ENCODE results near the gene MEX3C.

Gene MEX3C

GRCh38 chr18:51226587-51227350 lies 29.3 kb upstream of the MEX3C start:
- TF ChIP-seq CTCF (IDR thresholded peaks at IDR 0.05): no peak

- TF ChIP-seq CTCF (IDR thresholded peaks at IDR 0.05): no peak
Observed at GRCh38 chr18:51226068-51226467, 28.6 kb upstream of the MEX3C start.

- TF ChIP-seq CTCF (IDR thresholded peaks at IDR 0.05): no peak
Observed at GRCh38 chr18:51212606-51213005, 15.1 kb upstream of the MEX3C start.

GRCh38 chr18:51211552-51211951 lies 14.1 kb upstream of the MEX3C start:
- TF ChIP-seq CTCF (IDR thresholded peaks at IDR 0.05): no peak

- TF ChIP-seq CTCF (IDR thresholded peaks at IDR 0.05): no peak
Observed at GRCh38 chr18:51196811-51197660, 445 bp downstream of the MEX3C start.

GRCh38 chr18:51196118-51196810 lies 1.2 kb downstream of the MEX3C start:
- no peak for TF ChIP-seq CTCF (IDR thresholded peaks at IDR 0.05)

- TF ChIP-seq CTCF (IDR thresholded peaks at IDR 0.05): no peak
Observed at GRCh38 chr18:51195451-51196117, 1.9 kb downstream of the MEX3C start.
